HG03558 (cell line): Measurements from ENCODE around the gene A1BG.

ENCODE experiments used
- ATAC-seq: cut with Tn5 transposase; IDR thresholded peaks from one replicate; pipeline ENCODE4 v1.9.1; 2021; ENCODE audit warnings: moderate number of reproducible peaks; ENCODE audit not compliant: unreplicated experiment; ENCODE audit errors: extremely low read depth

The A1BG gene

GRCh38 chr19:58352760-58353671 is at the start of gene A1BG:
Gene A1BG (minus strand): TSS chr19:58353492. CDS start chr19:58353437, 55 bp downstream.
- ATAC-seq, result no peak

GRCh38 chr19:58401840-58402421 is 48.6 kb upstream of the A1BG start:
- no peak for ATAC-seq

- ATAC-seq, result peak; percentile 80
Measured at GRCh38 chr19:58400916-58401839, 47.9 kb upstream of the A1BG start.

- ATAC-seq, result no peak
Measured at GRCh38 chr19:58400316-58400915, 47.1 kb upstream of the A1BG start.

GRCh38 chr19:58399903-58400302 is 46.6 kb upstream of the A1BG start:
- ATAC-seq, result no peak

- no peak for ATAC-seq
Measured at GRCh38 chr19:58398545-58398944, 45.3 kb upstream of the A1BG start.

- no peak for ATAC-seq
Measured at GRCh38 chr19:58398087-58398486, 44.8 kb upstream of the A1BG start.

- no peak for ATAC-seq
Measured at GRCh38 chr19:58397533-58398037, 44.3 kb upstream of the A1BG start.

- ATAC-seq, result no peak
Measured at GRCh38 chr19:58396691-58397532, 43.6 kb upstream of the A1BG start.

- no peak for ATAC-seq
Measured at GRCh38 chr19:58395979-58396627, 42.8 kb upstream of the A1BG start.

- no peak for ATAC-seq
Measured at GRCh38 chr19:58395220-58395978, 42.1 kb upstream of the A1BG start, which contains the start of gene RNF225. Gene RNF225 (plus strand): TSS chr19:58395656. CDS start chr19:58396090, 434 bp downstream.

- ATAC-seq, result no peak
Measured at GRCh38 chr19:58394821-58395219, 41.5 kb upstream of the A1BG start.

- ATAC-seq, result no peak
Measured at GRCh38 chr19:58393725-58394033, 40.4 kb upstream of the A1BG start.

GRCh38 chr19:58392945-58393724 is 39.8 kb upstream of the A1BG start:
- ATAC-seq, result no peak

GRCh38 chr19:58388175-58388526 is 34.9 kb upstream of the A1BG start:
- ATAC-seq, result no peak

GRCh38 chr19:58387338-58388174 is 34.3 kb upstream of the A1BG start:
- no peak for ATAC-seq
